Astrocyte (in vitro differentiated cells and primary cell): ENCODE data around the gene STRA8.

Experiments used
- EZH2 ChIP-seq: IDR thresholded peaks from 2 replicates; pipeline ENCODE4 v1.6.1; 2012; ENCODE audit warnings: mild to moderate bottlenecking, low read length, inconsistent platforms; ENCODE audit not compliant: insufficient read depth
- TF ChIP-seq, protein P1 (sequence below): IDR thresholded peaks from 2 replicates; pipeline ENCODE4 v1.5.1; 2011; ENCODE audit warnings: low read depth, mild to moderate bottlenecking, inconsistent platforms, low read length, moderate library complexity; ENCODE audit not compliant: insufficient read depth

DNA sequence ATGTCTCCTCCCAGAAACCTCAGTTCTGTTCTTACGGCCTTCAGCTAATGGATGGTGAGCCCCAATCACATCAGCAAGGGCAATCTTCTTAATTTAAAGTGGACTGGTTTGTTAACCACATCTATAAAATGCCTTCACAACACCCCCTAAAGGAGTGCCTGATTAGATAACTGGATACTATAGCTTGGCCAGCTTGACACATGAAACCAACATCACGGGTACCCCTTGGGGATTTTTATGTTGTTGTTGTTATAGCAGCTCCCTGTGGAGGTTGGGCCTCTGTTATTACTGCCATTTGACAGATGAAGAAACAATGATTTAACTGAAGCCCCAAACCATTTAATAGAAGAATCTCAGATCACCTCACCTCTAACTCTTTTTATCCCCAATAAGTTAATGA lies 26.8 kb downstream of the STRA8 start:
- TF ChIP-seq, protein P1, sequence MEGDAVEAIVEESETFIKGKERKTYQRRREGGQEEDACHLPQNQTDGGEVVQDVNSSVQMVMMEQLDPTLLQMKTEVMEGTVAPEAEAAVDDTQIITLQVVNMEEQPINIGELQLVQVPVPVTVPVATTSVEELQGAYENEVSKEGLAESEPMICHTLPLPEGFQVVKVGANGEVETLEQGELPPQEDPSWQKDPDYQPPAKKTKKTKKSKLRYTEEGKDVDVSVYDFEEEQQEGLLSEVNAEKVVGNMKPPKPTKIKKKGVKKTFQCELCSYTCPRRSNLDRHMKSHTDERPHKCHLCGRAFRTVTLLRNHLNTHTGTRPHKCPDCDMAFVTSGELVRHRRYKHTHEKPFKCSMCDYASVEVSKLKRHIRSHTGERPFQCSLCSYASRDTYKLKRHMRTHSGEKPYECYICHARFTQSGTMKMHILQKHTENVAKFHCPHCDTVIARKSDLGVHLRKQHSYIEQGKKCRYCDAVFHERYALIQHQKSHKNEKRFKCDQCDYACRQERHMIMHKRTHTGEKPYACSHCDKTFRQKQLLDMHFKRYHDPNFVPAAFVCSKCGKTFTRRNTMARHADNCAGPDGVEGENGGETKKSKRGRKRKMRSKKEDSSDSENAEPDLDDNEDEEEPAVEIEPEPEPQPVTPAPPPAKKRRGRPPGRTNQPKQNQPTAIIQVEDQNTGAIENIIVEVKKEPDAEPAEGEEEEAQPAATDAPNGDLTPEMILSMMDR, result no peak
- no peak for TF ChIP-seq EZH2
